Right renal pelvis (tissue), 4 donors: ENCODE data around the gene PAGR1. TPM values are rescaled to one million over a fixed set of nuclear protein-coding genes. Genes with fewer than 3 reads are reported as not detected.
"Not testable (repeated sequence)": the region's sequence is repeated elsewhere in the genome, so short reads cannot be mapped to it uniquely, and the experiment has no call there.

Experiments
- DNase-seq, 4 donors: peaks; one replicate each; pipeline ENCODE4 v3.0.0-alpha.2; 2013; ENCODE audit warnings: low read depth in 4 of 4, low spot score in 3 of 4, missing footprints in 1 of 4
- polyA plus RNA-seq, 4 donors: library from polyadenylated mRNA; unstranded; fragments of 120-200 nt; gene quantifications; one replicate each; pipeline ENCODE4 v1.2.1, GENCODE V29; 2013; ENCODE audit not compliant: insufficient read length in 4 of 4

Gene PAGR1
- polyA plus RNA-seq, 4 donors: 33.9 to 46.9 (median 35.9) TPM

DNA sequence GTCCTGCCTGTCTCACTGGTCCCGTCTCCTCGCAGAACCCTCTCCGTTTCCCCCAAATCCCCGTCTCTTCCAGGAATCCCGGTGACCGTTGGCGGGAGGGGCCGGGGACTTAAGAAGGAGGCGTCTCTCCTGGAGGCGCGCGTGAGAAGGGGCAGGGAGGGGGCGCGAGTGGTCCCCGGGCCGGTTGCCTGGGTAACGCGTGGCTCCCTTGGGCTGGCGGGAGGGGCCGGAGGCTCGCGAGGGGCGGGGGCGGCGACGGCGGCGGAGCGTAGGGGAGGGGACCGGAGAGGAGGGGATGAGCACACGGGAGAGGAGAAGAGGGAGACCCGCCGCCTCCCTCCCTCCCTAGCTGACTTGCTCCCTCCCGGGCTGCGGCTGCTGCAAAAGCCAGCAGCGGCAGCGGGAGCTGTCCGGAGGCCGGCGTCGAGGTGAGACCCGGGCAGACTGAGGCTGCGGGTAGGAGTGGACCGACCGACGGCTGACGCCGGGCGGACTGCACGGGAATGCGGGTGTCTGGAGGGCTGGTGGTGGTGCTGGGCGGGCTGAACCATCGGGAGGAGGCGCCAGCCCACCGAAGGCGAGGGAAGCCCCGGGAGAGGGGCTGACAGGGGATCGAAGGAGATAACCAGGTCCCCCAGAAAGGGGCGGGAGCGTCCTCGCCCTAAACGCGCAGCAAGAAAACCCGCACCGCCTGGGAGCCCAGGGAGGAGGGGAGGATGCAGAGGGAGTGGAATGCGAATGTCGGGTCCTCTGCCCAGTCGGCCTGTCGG is 3.9 kb upstream of the PAGR1 start, which contains the start of gene PRRT2:
Gene PRRT2 (plus strand): TSS at position 298 of the 770 bp plus-strand sequence. CDS start 862 bp downstream, outside the sequence.
- no peak for DNase-seq

GRCh38 chr16:29812754-29813643 is 3.0 kb upstream of the PAGR1 start:
- no peak for DNase-seq

DNA sequence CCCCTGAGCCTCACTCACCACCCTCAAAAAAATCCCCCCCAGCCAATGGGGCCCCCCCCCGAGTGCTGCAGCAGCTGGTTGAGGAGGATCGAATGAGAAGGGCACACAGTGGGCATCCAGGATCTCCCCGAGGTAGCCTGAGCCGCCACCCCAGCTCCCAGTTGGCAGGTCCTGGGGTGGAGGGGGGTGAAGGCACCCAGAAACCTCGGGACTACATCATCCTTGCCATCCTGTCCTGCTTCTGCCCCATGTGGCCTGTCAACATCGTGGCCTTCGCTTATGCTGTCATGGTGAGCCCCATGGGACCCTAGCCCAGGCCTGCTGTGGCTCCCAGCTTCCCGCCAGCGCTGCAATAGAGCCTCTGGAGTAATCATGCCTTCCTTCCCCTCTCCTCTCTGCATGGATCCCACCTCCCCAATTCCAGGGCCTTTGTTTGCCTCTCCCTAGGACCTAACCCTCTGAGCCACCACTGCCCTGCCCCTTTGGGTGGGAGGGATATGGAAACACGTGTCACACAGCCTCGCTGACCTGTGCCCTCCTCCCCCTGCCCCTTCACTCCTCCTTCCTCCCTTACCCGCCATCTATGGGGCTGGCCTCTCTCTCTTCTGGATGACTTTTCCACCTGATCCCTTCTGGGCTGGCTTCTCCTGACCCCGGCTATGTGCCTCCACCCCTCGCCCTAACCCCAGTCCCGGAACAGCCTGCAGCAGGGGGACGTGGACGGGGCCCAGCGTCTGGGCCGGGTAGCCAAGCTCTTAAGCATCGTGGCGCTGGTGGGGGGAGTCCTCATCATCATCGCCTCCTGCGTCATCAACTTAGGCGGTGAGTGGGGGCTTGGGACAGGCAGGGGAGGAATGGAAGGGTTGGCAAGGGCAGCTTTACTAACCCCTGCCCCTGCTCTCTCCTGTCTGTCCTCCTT is 2.0 kb upstream of the PAGR1 start:
- no peak for DNase-seq

DNA sequence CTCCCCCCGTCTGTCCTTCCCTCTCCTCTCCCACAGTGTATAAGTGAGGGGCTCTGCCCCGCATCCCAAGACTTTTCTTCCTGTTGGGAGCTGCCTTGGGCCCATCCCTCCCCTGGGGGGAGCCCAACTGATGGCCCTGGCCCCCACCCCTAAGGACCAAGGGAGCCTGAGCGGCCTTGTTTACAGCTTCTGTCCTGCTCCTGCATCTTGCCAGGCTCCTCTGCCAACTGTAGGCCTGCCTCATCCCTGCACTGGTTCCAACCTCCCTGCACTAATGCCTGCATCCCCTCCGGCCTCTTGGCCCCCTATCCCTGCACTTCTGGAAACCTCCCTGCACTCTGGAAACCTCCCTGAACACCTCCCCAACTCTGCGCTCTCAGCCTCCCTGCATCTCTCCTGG is 1.4 kb upstream of the PAGR1 start:
- DNase-seq: no peak

GRCh38 chr16:29815032-29815721 is 775 bp upstream of the PAGR1 start:
- DNase-seq: no peak

DNA sequence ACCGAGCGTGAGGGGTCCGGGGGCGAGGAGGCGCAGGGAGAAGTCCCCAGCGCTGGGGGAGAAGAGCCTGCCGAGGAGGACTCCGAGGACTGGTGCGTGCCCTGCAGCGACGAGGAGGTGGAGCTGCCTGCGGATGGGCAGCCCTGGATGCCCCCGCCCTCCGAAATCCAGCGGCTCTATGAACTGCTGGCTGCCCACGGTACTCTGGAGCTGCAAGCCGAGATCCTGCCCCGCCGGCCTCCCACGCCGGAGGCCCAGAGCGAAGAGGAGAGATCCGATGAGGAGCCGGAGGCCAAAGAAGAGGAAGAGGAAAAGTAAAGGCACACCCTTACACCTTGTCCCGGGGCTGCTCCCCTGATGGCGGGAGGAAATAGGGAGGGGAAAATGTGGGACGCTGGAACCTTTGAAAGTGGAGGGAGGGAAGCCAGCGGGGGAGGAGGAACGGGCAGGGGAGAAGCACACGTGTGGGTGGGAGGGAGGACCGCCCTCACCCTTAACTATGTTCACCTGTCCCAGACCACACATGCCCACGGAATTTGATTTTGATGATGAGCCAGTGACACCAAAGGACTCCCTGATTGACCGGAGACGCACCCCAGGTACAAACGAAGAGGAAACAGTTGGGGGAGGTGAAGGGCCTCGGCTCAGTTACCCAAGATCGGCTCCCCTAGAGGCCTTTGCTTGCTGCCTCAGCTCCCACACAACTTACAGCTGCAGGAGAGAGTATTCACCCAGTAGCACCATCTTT is 916 bp downstream of the PAGR1 start:
- no peak for DNase-seq

DNA sequence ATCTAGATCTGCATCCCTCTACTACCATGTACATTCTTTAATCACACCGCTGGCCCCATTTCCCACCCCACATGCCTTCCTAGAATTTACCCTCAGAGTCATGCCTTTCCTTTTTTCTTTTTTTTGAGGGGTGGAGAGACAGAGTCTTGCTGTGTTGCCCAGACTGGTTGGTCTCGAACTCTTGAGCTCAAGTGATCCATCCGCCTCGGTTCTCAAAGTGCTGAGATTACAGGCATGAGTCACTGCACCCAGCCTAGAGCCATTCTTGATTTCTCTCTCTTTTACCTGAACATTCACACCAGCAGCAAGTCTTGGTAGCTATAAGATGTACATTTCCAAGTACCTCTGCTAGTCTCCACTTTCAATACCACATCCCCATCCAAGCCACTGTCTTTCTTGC is 2.1 kb downstream of the PAGR1 start:
- no peak for DNase-seq

- no peak for DNase-seq
These were observed 3.6 kb downstream of the PAGR1 start for GRCh38 chr16:29819506-29819905.

DNA sequence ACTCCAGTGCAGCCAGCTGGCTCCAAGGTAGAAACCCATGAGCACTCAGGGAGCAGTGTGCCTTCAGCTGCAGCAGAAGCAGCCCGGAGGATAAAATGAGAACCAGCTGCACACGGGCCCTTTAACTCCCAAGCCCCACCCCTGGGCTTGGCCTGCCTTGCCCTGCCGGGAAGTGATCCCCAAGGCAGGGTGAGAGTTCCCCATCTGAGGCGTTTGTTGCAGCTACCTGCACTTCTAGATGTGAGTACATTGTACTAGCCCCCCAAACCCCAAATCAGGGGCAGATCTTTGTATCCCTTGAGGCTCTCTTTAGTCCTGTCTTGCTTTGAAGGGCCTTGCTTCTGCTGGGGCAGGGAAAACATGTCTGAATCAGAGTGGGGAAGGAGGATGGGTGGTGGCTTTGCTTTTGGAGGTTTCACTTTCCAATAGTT is 4.3 kb downstream of the PAGR1 start, which contains the start of gene MVP:
Gene MVP (plus strand): TSS at position 192 of the 431 bp plus-strand sequence. CDS start 10,088 bp downstream, outside the sequence.
- no peak for DNase-seq

- no peak for DNase-seq
These were observed 5.0 kb downstream of the PAGR1 start for GRCh38 chr16:29820730-29821642.

DNA sequence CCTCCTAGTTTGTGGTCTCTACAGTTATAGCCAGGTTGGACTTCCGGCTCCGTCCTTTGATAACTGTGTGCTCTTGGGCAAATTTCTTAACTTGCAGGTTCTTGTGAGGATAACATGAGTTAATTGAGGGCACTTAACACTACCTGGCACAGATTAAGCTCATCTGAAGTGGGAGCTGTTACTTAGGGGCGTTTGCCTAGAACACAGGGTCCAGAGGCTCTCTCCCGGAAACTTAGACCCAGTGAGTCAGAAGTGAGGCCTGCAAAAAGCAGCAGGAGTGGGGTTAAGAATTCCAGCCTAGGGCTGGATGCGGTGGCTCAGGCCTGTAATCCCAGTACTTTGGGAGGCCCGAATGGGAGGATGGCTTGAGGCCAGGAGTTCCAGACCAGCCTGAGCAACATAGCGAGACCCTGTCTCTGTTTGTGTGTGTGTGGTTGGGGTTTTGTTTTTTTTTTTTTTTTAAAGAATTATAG is 5.7 kb downstream of the PAGR1 start:
- no peak for DNase-seq

DNA sequence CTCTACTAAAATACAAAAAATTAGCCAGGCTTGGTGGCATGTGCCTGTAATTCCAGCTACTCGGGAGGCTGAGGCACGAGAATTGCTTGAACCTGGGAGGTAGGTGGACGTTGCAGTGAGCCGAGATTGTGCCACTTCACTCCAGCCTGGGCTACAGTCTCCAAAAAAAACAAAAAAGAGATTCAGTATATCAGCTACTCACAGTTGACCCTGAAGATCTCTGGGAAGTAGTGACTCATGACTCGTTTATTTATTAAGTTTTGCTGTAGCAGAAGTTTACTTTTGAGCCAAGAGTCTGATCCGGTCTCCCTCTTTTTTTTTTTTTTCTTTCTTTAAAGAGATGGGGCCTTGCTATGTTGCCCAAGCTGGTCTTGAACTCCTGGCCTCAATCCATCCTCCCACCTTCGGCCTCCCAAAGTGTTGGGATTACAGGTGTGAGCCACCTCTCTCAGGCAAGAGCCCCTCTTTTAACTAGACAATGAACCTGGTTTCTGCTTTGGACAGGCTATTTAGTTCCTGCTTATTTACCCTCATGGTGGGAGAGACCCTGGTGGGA is 8.7 kb downstream of the PAGR1 start:
- DNase-seq: no peak

GRCh38 chr16:29825145-29826044 is 9.4 kb downstream of the PAGR1 start:
- no peak for DNase-seq

- DNase-seq: no peak
These were observed 10.4 kb downstream of the PAGR1 start for GRCh38 chr16:29826342-29826695.

GRCh38 chr16:29830774-29831173 is 14.8 kb downstream of the PAGR1 start:
- DNase-seq: no peak

- no peak for DNase-seq
These were observed 15.5 kb downstream of the PAGR1 start for GRCh38 chr16:29831490-29831889.

GRCh38 chr16:29833219-29833618 is 17.3 kb downstream of the PAGR1 start:
- DNase-seq: not testable (repeated sequence)
